DND-41 (cell line): ENCODE measurements around the gene SENP1.

Source experiments
- ATAC-seq: fragments of 200-7000 bp; cut with Tn5 transposase; 3 replicates; pipeline ENCODE4 v1.9.1; 2021; ENCODE audit warnings: low read depth; ENCODE audit not compliant: insufficient read depth
- DNase-seq: peaks from one replicate; pipeline ENCODE4 v3.0.0-alpha.2; 2020
- H2AFZ ChIP-seq: 2 replicates; pipeline ENCODE4 v1.6.0; 2012; ENCODE audit warnings: low read depth, low read length
- H3K27ac ChIP-seq: 2 replicates; pipeline ENCODE4 v1.5.1; 2012; ENCODE audit warnings: low read length, inconsistent platforms
- H3K27me3 ChIP-seq: fragments of 200-600 bp; sonication (generic); 2 replicates; pipeline ENCODE4 v1.6.0; 2012; ENCODE audit warnings: low read length, mild to moderate bottlenecking, inconsistent platforms; ENCODE audit not compliant: insufficient read depth, poor library complexity
- H3K36me3 ChIP-seq: 2 replicates; pipeline ENCODE4 v1.5.1; 2012; ENCODE audit warnings: low read length, inconsistent platforms; ENCODE audit not compliant: insufficient read depth
- H3K4me1 ChIP-seq: 2 replicates; pipeline ENCODE4 v1.5.1; 2012; ENCODE audit warnings: mild to moderate bottlenecking, low read length; ENCODE audit not compliant: insufficient read depth
- H3K4me2 ChIP-seq: 2 replicates; pipeline ENCODE4 v1.6.0; 2012; ENCODE audit warnings: mild to moderate bottlenecking, moderate library complexity, low read length, inconsistent platforms; ENCODE audit not compliant: insufficient read depth
- H3K4me3 ChIP-seq, 2 experiments: fragments of 200-600 bp in 1 of 2; shearing (Covaris generic) in 1 of 2; 2 replicates each; pipeline ENCODE4 v1.5.1; 2012 to 2016; ENCODE audit warnings: inconsistent platforms in 2 of 2, low read length in 2 of 2, mild to moderate bottlenecking in 2 of 2, low read depth in 1 of 2, moderate library complexity in 1 of 2
- H3K79me2 ChIP-seq: 2 replicates; pipeline ENCODE4 v1.6.0; 2012; ENCODE audit warnings: low read length, inconsistent platforms; ENCODE audit not compliant: insufficient read depth
- H3K9ac ChIP-seq: 2 replicates; pipeline ENCODE4 v1.6.0; 2012; ENCODE audit warnings: low read depth, mild to moderate bottlenecking, inconsistent platforms, low read length, moderate library complexity
- H3K9me3 ChIP-seq: 2 replicates; pipeline ENCODE4 v1.5.1; 2012; ENCODE audit warnings: low read length, moderate library complexity, mild to moderate bottlenecking, inconsistent platforms; ENCODE audit not compliant: insufficient read depth, severe bottlenecking
- H4K20me1 ChIP-seq: 2 replicates; pipeline ENCODE4 v1.6.0; 2012; ENCODE audit warnings: low read length; ENCODE audit not compliant: insufficient read depth
- CTCF ChIP-seq: IDR thresholded peaks from 2 replicates; pipeline ENCODE4 v1.5.1; 2012; ENCODE audit warnings: borderline replicate concordance, low read length, moderate library complexity, mild to moderate bottlenecking; ENCODE audit not compliant: poor library complexity, severe bottlenecking; ENCODE audit errors: extremely low read depth
- EZH2 ChIP-seq: IDR thresholded peaks from 3 replicates; pipeline ENCODE4 v1.6.1; 2012; ENCODE audit warnings: borderline replicate concordance, low read depth, mild to moderate bottlenecking, moderate library complexity, low read length, inconsistent platforms; ENCODE audit not compliant: severe bottlenecking

The SENP1 gene

GRCh38 chr12:48022180-48022521 lies 83.7 kb downstream of the SENP1 start:
- no peaks in the 10 kb centered on the region for H3K36me3 ChIP-seq
- TF ChIP-seq EZH2 (no peak), CTCF (no peak)

GRCh38 chr12:48021485-48022179 lies 84.2 kb downstream of the SENP1 start:
- Histone ChIP-seq H3K4me2 (no peak overlapping the region), H3K27ac (no peak overlapping the region), H3K9ac (no peak overlapping the region), H3K27me3 (peaks cover 27% of the 10 kb centered on the region), H3K4me1 (no peaks in the 10 kb centered on the region), H4K20me1 (no peaks in the 10 kb centered on the region), H2AFZ (no peak overlapping the region), H3K9me3 (no peaks in the 10 kb centered on the region), H3K4me3 (no peak overlapping the region), H3K79me2 (no peaks in the 10 kb centered on the region), H3K36me3 (no peaks in the 10 kb centered on the region)
- DNase-seq: no peak
- no peak for ATAC-seq
- TF ChIP-seq EZH2 (no peak), CTCF (no peak)

More at GRCh38 chr12:48022180-48022521, 83.7 kb downstream of the SENP1 start:
- no peaks in the 10 kb centered on the region for H3K4me1 ChIP-seq
- DNase-seq: no peak
- H3K4me3 ChIP-seq: no peak overlapping the region
- no peak overlapping the region for H2AFZ ChIP-seq
- H4K20me1 ChIP-seq: no peaks in the 10 kb centered on the region
- H3K27me3 ChIP-seq: peaks cover 25% of the 10 kb centered on the region
- ATAC-seq: no peak
- no peaks in the 10 kb centered on the region for H3K79me2 ChIP-seq
- no peak overlapping the region for H3K9ac ChIP-seq
- no peaks in the 10 kb centered on the region for H3K9me3 ChIP-seq
- no peak overlapping the region for H3K27ac ChIP-seq
- no peak overlapping the region for H3K4me2 ChIP-seq

- Histone ChIP-seq H3K27ac (no peak overlapping the region), H3K9me3 (no peaks in the 10 kb centered on the region), H3K4me3 (no peak overlapping the region), H3K9ac (no peak overlapping the region), H2AFZ (no peak overlapping the region), H3K36me3 (no peaks in the 10 kb centered on the region), H3K27me3 (peaks cover 35% of the 10 kb centered on the region), H3K79me2 (no peaks in the 10 kb centered on the region), H4K20me1 (no peaks in the 10 kb centered on the region), H3K4me2 (no peak overlapping the region), H3K4me1 (no peaks in the 10 kb centered on the region)
- TF ChIP-seq EZH2: no peak
- TF ChIP-seq CTCF: no peak
- DNase-seq (no peak), ATAC-seq (no peak)
These were observed 86.1 kb downstream of the SENP1 start for GRCh38 chr12:48019639-48020265.

GRCh38 chr12:48018618-48018995 lies 87.3 kb downstream of the SENP1 start:
- Histone ChIP-seq H3K9ac (no peak overlapping the region), H3K4me3 (no peak overlapping the region), H3K4me1 (no peaks in the 10 kb centered on the region), H3K4me2 (no peak overlapping the region), H2AFZ (no peak overlapping the region), H3K79me2 (no peaks in the 10 kb centered on the region), H3K36me3 (no peaks in the 10 kb centered on the region), H4K20me1 (no peaks in the 10 kb centered on the region), H3K27me3 (peaks cover 35% of the 10 kb centered on the region), H3K27ac (no peak overlapping the region), H3K9me3 (no peaks in the 10 kb centered on the region)
- TF ChIP-seq EZH2: no peak
- no peak for TF ChIP-seq CTCF
- DNase-seq (no peak), ATAC-seq (no peak)
